ENCODE results near the gene SYCE1.

SYCE1 gene

DNA sequence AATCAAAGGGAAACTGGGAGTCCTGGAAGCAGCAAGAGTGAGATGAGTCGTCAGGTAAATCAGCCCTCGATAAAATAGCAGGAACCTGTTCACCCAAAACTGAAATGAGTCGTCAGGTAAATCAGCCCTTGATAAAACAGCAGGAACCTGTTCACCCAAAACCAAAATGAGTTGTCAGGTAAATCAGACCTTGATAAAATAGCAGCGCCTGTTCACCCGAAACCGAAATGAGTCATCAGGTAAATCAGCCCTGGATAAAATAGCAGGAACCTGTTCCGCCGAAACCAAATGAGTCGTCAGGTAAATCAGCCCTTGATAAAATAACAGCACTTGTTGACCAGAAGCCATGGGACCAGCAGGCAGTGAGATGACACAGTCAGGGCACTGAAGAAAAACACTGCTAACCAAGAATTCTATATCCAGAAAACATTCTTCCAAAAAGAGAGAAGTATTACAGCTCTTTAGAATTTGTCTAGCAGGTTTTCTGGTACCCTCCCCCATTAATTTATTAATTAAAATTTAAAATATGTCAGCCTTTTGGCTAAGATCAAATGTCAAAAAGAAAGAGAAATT, 41.7 kb downstream of the SYCE1 start:
- TF ChIP-seq TAF1 (IDR thresholded peaks at IDR 0.05; ENCODE audit: borderline replicate concordance, insufficient read depth, low read length) (no peak), POLR2AphosphoS5 (IDR thresholded peaks at IDR 0.05; ENCODE audit: low read depth, low read length) (no peak)

DNA sequence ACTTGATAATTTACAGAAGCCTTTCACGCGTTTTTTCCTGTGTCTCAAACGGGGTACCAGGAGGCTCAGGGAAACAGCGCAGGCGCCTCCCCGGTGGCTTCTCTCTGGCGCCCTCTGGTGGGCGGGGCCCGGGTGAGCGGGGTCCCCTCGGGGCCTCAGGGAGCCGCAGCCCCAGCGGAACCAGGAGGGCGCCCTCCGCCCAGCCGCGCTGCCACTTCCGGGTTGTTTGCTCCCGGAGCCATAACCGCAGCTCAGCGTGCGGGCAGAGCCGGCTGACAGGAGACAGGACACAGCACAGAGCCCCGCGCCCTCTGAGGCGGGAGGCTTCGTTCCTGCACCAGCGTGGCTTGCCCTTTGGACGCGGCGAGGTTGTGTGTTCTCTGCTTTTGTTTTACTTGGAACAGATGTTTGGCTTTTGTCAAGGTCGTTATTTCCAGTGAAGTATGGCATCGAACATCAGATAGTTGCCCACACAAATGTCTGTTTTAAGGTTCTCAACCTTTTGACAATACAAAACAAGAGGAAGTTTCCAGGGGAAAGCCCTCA, 45.1 kb downstream of the SYCE1 start:
- TF ChIP-seq FOXP2 (optimal IDR thresholded peaks at IDR 0.05; ENCODE audit: borderline replicate concordance, extremely low read depth, extremely low read length, insufficient read depth) (peak; percentile 40), TAF1 (IDR thresholded peaks at IDR 0.05; ENCODE audit: borderline replicate concordance, insufficient read depth, low read length) (no peak)

DNA sequence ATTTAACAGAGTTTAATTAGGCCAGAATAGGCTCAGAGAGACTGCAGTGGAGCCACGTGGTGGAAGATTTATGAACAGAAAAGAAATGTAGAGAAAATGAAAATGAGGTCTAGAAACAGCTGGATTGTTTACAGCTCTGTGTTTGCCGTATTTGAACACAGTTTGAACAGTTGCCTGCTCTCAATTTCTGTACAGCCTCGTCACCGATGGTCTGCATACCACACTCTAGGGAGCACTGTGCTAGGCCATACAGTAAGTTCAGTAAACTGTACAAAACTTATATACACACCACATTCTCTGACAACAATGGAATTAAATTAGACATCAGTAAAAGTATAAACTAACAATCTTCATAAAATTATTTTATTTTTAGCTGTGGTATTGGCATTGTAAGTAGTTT, 49.3 kb downstream of the SYCE1 start:
- TF ChIP-seq, protein P1, sequence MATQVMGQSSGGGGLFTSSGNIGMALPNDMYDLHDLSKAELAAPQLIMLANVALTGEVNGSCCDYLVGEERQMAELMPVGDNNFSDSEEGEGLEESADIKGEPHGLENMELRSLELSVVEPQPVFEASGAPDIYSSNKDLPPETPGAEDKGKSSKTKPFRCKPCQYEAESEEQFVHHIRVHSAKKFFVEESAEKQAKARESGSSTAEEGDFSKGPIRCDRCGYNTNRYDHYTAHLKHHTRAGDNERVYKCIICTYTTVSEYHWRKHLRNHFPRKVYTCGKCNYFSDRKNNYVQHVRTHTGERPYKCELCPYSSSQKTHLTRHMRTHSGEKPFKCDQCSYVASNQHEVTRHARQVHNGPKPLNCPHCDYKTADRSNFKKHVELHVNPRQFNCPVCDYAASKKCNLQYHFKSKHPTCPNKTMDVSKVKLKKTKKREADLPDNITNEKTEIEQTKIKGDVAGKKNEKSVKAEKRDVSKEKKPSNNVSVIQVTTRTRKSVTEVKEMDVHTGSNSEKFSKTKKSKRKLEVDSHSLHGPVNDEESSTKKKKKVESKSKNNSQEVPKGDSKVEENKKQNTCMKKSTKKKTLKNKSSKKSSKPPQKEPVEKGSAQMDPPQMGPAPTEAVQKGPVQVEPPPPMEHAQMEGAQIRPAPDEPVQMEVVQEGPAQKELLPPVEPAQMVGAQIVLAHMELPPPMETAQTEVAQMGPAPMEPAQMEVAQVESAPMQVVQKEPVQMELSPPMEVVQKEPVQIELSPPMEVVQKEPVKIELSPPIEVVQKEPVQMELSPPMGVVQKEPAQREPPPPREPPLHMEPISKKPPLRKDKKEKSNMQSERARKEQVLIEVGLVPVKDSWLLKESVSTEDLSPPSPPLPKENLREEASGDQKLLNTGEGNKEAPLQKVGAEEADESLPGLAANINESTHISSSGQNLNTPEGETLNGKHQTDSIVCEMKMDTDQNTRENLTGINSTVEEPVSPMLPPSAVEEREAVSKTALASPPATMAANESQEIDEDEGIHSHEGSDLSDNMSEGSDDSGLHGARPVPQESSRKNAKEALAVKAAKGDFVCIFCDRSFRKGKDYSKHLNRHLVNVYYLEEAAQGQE (IDR thresholded peaks at IDR 0.05; ENCODE audit: insufficient read depth in 1 of 2, low read depth in 2 of 2, low read length in 2 of 2), result no peak
- TF ChIP-seq TAF1 (IDR thresholded peaks at IDR 0.05; ENCODE audit: borderline replicate concordance, insufficient read depth, low read length) (no peak), FOXP2 (optimal IDR thresholded peaks at IDR 0.05; ENCODE audit: borderline replicate concordance, extremely low read depth, extremely low read length, insufficient read depth) (no peak), POLR2AphosphoS5 (IDR thresholded peaks at IDR 0.05; ENCODE audit: low read depth, low read length) (no peak), SIN3A (IDR thresholded peaks at IDR 0.05; ENCODE audit: borderline replicate concordance, insufficient read depth, low read length) (no peak)

DNA sequence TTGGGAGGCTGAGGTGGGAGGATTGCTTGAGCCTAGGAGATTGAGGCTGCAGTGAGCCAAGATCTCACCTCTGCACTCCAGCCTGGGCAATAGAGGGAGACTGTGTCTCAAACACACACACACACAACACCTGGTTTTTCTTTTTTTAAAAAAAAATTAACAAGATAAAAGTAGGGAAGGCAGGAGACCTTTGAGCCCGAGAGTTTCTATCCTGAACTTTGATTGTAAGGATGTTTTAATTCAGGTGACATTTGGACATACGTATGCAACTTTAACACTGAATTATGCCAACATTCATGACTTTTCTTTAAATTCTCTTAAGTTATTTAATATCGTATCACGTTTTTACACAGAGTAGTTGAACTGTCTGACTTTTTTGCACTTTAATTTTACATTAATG, 49.9 kb downstream of the SYCE1 start:
- no peak for TF ChIP-seq TAF1 (IDR thresholded peaks at IDR 0.05; ENCODE audit: borderline replicate concordance, insufficient read depth, low read length)
- TF ChIP-seq FOXP2 (optimal IDR thresholded peaks at IDR 0.05; ENCODE audit: borderline replicate concordance, extremely low read depth, extremely low read length, insufficient read depth), result no peak
- TF ChIP-seq POLR2AphosphoS5 (IDR thresholded peaks at IDR 0.05; ENCODE audit: low read depth, low read length), result no peak
- TF ChIP-seq, protein P1 (IDR thresholded peaks at IDR 0.05; ENCODE audit: insufficient read depth in 1 of 2, low read depth in 2 of 2, low read length in 2 of 2), result no peak
- TF ChIP-seq SIN3A (IDR thresholded peaks at IDR 0.05; ENCODE audit: borderline replicate concordance, insufficient read depth, low read length), result no peak

DNA sequence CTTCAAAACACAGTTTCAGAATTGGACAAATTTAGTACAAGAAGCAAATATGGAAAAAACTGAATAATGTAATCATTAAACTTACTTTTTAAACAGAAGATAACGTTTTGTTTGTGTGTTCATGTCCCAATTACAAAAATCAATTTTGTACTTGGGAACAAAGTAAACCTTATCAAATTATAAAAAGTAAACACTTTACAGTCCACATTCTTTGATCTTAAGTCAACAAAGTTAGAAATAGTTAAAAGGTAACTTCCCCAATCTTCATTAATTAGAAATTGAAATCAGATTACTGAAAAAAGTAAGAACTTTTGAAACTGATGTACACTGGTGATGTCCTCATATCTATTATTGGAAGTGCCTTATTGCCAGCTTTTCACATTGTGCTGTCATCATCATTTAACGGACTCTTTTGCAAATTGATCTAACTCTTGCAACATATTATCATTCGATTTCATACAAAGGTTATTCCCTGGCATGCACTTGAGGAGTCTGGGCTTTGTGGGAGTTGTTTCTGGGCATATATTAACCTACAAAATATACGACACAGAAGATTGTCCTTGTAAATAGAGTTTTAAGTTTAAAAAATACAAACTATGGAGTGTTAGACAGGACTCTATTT, 53.4 kb downstream of the SYCE1 start:
- TF ChIP-seq TAF1 (IDR thresholded peaks at IDR 0.05; ENCODE audit: borderline replicate concordance, insufficient read depth, low read length), result no peak
- TF ChIP-seq, protein P1 (IDR thresholded peaks at IDR 0.05; ENCODE audit: insufficient read depth in 1 of 2, low read depth in 2 of 2, low read length in 2 of 2), result no peak
- no peak for TF ChIP-seq POLR2AphosphoS5 (IDR thresholded peaks at IDR 0.05; ENCODE audit: low read depth, low read length)
- TF ChIP-seq FOXP2 (optimal IDR thresholded peaks at IDR 0.05; ENCODE audit: borderline replicate concordance, extremely low read depth, extremely low read length, insufficient read depth), result no peak
- no peak for TF ChIP-seq SIN3A (IDR thresholded peaks at IDR 0.05; ENCODE audit: borderline replicate concordance, insufficient read depth, low read length)

DNA sequence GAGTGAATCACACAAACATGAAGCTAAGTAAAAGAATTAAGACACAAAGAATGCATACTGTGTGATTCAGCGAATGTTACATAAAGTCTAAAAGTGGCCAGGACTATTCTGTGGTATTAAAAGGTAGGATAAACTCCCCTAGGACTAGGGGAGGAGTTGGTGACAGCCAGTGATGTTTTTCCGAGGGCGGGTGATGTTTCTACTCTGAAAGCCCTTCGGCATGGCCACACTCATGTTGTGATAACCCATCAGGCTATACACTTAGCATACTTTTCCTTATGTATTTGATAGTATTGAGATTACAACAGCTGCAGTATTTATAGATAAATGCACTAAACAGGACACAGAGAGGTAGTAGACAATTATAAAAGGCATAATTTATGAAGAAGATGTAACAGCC, 54.0 kb downstream of the SYCE1 start:
- TF ChIP-seq, protein P1 (IDR thresholded peaks at IDR 0.05; ENCODE audit: insufficient read depth in 1 of 2, low read depth in 2 of 2, low read length in 2 of 2), result no peak
- TF ChIP-seq POLR2AphosphoS5 (IDR thresholded peaks at IDR 0.05; ENCODE audit: low read depth, low read length) (no peak), TAF1 (IDR thresholded peaks at IDR 0.05; ENCODE audit: borderline replicate concordance, insufficient read depth, low read length) (no peak), FOXP2 (optimal IDR thresholded peaks at IDR 0.05; ENCODE audit: borderline replicate concordance, extremely low read depth, extremely low read length, insufficient read depth) (no peak), SIN3A (IDR thresholded peaks at IDR 0.05; ENCODE audit: borderline replicate concordance, insufficient read depth, low read length) (no peak)
